Mesenchymal stem cell (in vitro differentiated cells and primary cell): ENCODE data around the gene ID3.

Source experiments
- DNase-seq: peaks from one replicate; pipeline ENCODE4 v3.0.0-alpha.2; 2013
- H2AFZ ChIP-seq: one replicate; pipeline ENCODE4 v1.6.1; 2013; ENCODE audit warnings: low read depth, mild to moderate bottlenecking, control low read depth, inconsistent platforms, low read length, moderate library complexity
- H2AK5ac ChIP-seq: 2 replicates; pipeline ENCODE4 v1.6.1; 2013; ENCODE audit warnings: low read length, moderate library complexity, mild to moderate bottlenecking, inconsistent platforms; ENCODE audit not compliant: severe bottlenecking
- H2BK120ac ChIP-seq: one replicate; pipeline ENCODE4 v1.6.1; 2013; ENCODE audit warnings: low read depth, mild to moderate bottlenecking, inconsistent platforms, low read length, moderate library complexity
- H2BK12ac ChIP-seq, 2 experiments: one replicate each; pipeline ENCODE4 v1.6.1; 2013; ENCODE audit warnings: inconsistent platforms in 2 of 2, low read length in 2 of 2, mild to moderate bottlenecking in 2 of 2, moderate library complexity in 2 of 2, control low read depth in 1 of 2
- H2BK15ac ChIP-seq: one replicate; pipeline ENCODE4 v1.6.1; 2013; ENCODE audit warnings: mild to moderate bottlenecking, low read depth, inconsistent platforms; ENCODE audit not compliant: poor library complexity, severe bottlenecking
- H2BK5ac ChIP-seq: 2 replicates; pipeline ENCODE4 v1.6.1; 2013; ENCODE audit warnings: low read depth, mild to moderate bottlenecking, low read length, control low read depth, inconsistent platforms; ENCODE audit not compliant: poor library complexity, severe bottlenecking
- H3K14ac ChIP-seq, 2 experiments: one replicate each; pipeline ENCODE4 v1.6.1; 2013; ENCODE audit warnings: inconsistent platforms in 2 of 2, low read length in 2 of 2, control low read depth in 1 of 2, mild to moderate bottlenecking in 1 of 2, moderate library complexity in 1 of 2
- H3K18ac ChIP-seq, 2 experiments: one replicate each; pipeline ENCODE4 v1.6.1; 2013; ENCODE audit warnings: inconsistent platforms in 2 of 2, low read length in 2 of 2, control low read depth in 1 of 2, low read depth in 1 of 2, mild to moderate bottlenecking in 1 of 2
- H3K23ac ChIP-seq, 2 experiments: one replicate each; pipeline ENCODE4 v1.6.1; 2013; ENCODE audit warnings: inconsistent platforms in 2 of 2, low read length in 2 of 2, mild to moderate bottlenecking in 2 of 2, moderate library complexity in 2 of 2, control low read depth in 1 of 2
- H3K27ac ChIP-seq: 2 replicates; pipeline ENCODE4 v1.5.1; 2013; ENCODE audit warnings: mild to moderate bottlenecking, moderate library complexity, low read length, control low read depth, inconsistent platforms; ENCODE audit not compliant: poor library complexity, severe bottlenecking
- H3K27me3 ChIP-seq, 2 experiments: 2 replicates each; pipeline versions ENCODE4 v1.6.1 to v1.7.0; 2013; ENCODE audit warnings: low read length in 2 of 2, mild to moderate bottlenecking in 2 of 2, moderate library complexity in 2 of 2, control low read depth in 1 of 2, inconsistent platforms in 1 of 2; ENCODE audit not compliant: control insufficient read depth in 1 of 2, insufficient read depth in 1 of 2
- H3K36me3 ChIP-seq, 2 experiments: 2 replicates each; pipeline versions ENCODE4 v1.6.1 to v1.7.0; 2013; ENCODE audit warnings: low read length in 2 of 2, control low read depth in 1 of 2, inconsistent platforms in 1 of 2, low read depth in 1 of 2, mild to moderate bottlenecking in 1 of 2; ENCODE audit not compliant: insufficient read depth in 2 of 2, control insufficient read depth in 1 of 2
- H3K4ac ChIP-seq, 2 experiments: one replicate each; pipeline ENCODE4 v1.6.1; 2013; ENCODE audit warnings: inconsistent platforms in 2 of 2, low read length in 2 of 2, mild to moderate bottlenecking in 2 of 2, moderate library complexity in 2 of 2, control low read depth in 1 of 2, low read depth in 1 of 2
- H3K4me1 ChIP-seq: 2 replicates; pipeline ENCODE4 v1.6.1; 2013; ENCODE audit warnings: low read depth, low read length, control low read depth; ENCODE audit not compliant: control insufficient read depth, insufficient read depth
- H3K4me2 ChIP-seq: 2 replicates; pipeline ENCODE4 v1.6.1; 2013; ENCODE audit warnings: low read length, mild to moderate bottlenecking, inconsistent platforms; ENCODE audit not compliant: poor library complexity, severe bottlenecking
- H3K4me3 ChIP-seq, 2 experiments: 2 replicates each; pipeline versions ENCODE4 v1.5.1 to v1.7.0; 2013; ENCODE audit warnings: low read length in 2 of 2, mild to moderate bottlenecking in 2 of 2, control low read depth in 1 of 2, low read depth in 1 of 2; ENCODE audit not compliant: insufficient read depth in 1 of 2
- H3K79me1 ChIP-seq: replicated peaks from 2 replicates; pipeline ENCODE4 v1.6.1; 2013; ENCODE audit warnings: mild to moderate bottlenecking, control low read depth, low read length, inconsistent platforms; ENCODE audit not compliant: poor library complexity, severe bottlenecking
- H3K9ac ChIP-seq: 2 replicates; pipeline ENCODE4 v1.7.0; 2013; ENCODE audit warnings: mild to moderate bottlenecking, low read length, moderate library complexity
- H3K9me3 ChIP-seq: 2 replicates; pipeline ENCODE4 v1.7.0; 2013; ENCODE audit warnings: mild to moderate bottlenecking, low read length; ENCODE audit not compliant: control insufficient read depth
- H4K8ac ChIP-seq: one replicate; pipeline ENCODE4 v1.6.1; 2013; ENCODE audit warnings: inconsistent platforms, mild to moderate bottlenecking, low read length, moderate library complexity
- H4K91ac ChIP-seq: one replicate; pipeline ENCODE4 v1.6.1; 2013; ENCODE audit warnings: mild to moderate bottlenecking, low read length, inconsistent platforms
- WGBS: methylation state at CpG from one replicate; pipeline ENCODE4 v1.1.7; 2013; ENCODE audit warnings: mixed read lengths; 5-methylcytosine and 5-hydroxymethylcytosine counted together

The ID3 gene

GRCh38 chr1:23524716-23525401 lies 34.4 kb downstream of the ID3 start:
- H2AK5ac ChIP-seq = no peak overlapping the region
- peaks cover 7% of the 10 kb centered on the region for H3K4me1 ChIP-seq
- peaks cover 5% of the 10 kb centered on the region for H3K79me1 ChIP-seq
- H2AFZ ChIP-seq = no peak overlapping the region
- peaks cover 1 to 3% of the 10 kb centered on the region in 2 experiments for H3K27me3 ChIP-seq
- no peak overlapping the region for H3K27ac ChIP-seq
- H3K9ac ChIP-seq = no peak overlapping the region
- no peak overlapping the region for H3K23ac ChIP-seq
- peak overlapping the region; percentile 45 for H2BK15ac ChIP-seq
- H4K91ac ChIP-seq = no peak overlapping the region
- H3K4ac ChIP-seq = no peak overlapping the region
- no peak overlapping the region for H2BK120ac ChIP-seq
- H4K8ac ChIP-seq = no peak overlapping the region
- no peak overlapping the region for H2BK12ac ChIP-seq
- no peak for DNase-seq
- no peak overlapping the region for H3K4me3 ChIP-seq
- H3K18ac ChIP-seq = no peak overlapping the region
- no peak overlapping the region for H3K14ac ChIP-seq
- H3K9me3 ChIP-seq = no peaks in the 10 kb centered on the region
- no peak overlapping the region for H3K4me2 ChIP-seq
- no peak overlapping the region for H2BK5ac ChIP-seq
- peaks cover 0 to 4% of the 10 kb centered on the region in 2 experiments for H3K36me3 ChIP-seq
- WGBS = 71% methylated on average over 8 of the region's 9 CpGs

- Histone ChIP-seq H3K4ac (no peak overlapping the region), H3K79me1 (peaks cover 5% of the 10 kb centered on the region), H3K14ac (no peak overlapping the region), H2BK120ac (no peak overlapping the region), H3K27me3 (no peaks in the 10 kb centered on the region), H3K4me2 (no peak overlapping the region), H3K9ac (no peak overlapping the region), H3K36me3 (peaks cover 0 to 4% of the 10 kb centered on the region in 2 experiments), H2BK12ac (no peak overlapping the region), H2AK5ac (no peak overlapping the region), H3K9me3 (no peaks in the 10 kb centered on the region), H3K27ac (no peak overlapping the region), H3K4me3 (no peak overlapping the region), H4K8ac (no peak overlapping the region), H3K23ac (no peak overlapping the region), H2AFZ (no peak overlapping the region), H4K91ac (no peak overlapping the region), H3K4me1 (peaks cover 5% of the 10 kb centered on the region), H3K18ac (no peak overlapping the region), H2BK15ac (no peak overlapping the region), H2BK5ac (no peak overlapping the region)
- WGBS = 100% methylated on average over 1 of the region's 3 CpGs
- no peak for DNase-seq
These were observed 35.1 kb downstream of the ID3 start for GRCh38 chr1:23524163-23524562.

- H3K4ac ChIP-seq = no peak overlapping the region
- H3K4me1 ChIP-seq = peaks cover 2% of the 10 kb centered on the region
- no peak overlapping the region for H3K4me3 ChIP-seq
- H2BK15ac ChIP-seq = no peak overlapping the region
- no peak overlapping the region for H3K14ac ChIP-seq
- H4K8ac ChIP-seq = no peak overlapping the region
- DNase-seq = peak; percentile 76
- WGBS = 95% methylated on average over 6 of the region's 7 CpGs
- no peak overlapping the region for H3K4me2 ChIP-seq
- H4K91ac ChIP-seq = no peak overlapping the region
- H3K9ac ChIP-seq = no peak overlapping the region
- H3K23ac ChIP-seq = no peak overlapping the region
- no peak overlapping the region for H2BK5ac ChIP-seq
- no peaks in the 10 kb centered on the region for H3K9me3 ChIP-seq
- H2AFZ ChIP-seq = no peak overlapping the region
- H2BK120ac ChIP-seq = no peak overlapping the region
- no peak overlapping the region for H2AK5ac ChIP-seq
- H3K27me3 ChIP-seq = no peaks in the 10 kb centered on the region
- no peak overlapping the region for H3K18ac ChIP-seq
- H3K27ac ChIP-seq = no peak overlapping the region
- H2BK12ac ChIP-seq = no peak overlapping the region
- H3K36me3 ChIP-seq = peaks cover 0 to 4% of the 10 kb centered on the region in 2 experiments
- peaks cover 5% of the 10 kb centered on the region for H3K79me1 ChIP-seq
These were observed 36.9 kb downstream of the ID3 start for GRCh38 chr1:23522244-23522982.

DNA sequence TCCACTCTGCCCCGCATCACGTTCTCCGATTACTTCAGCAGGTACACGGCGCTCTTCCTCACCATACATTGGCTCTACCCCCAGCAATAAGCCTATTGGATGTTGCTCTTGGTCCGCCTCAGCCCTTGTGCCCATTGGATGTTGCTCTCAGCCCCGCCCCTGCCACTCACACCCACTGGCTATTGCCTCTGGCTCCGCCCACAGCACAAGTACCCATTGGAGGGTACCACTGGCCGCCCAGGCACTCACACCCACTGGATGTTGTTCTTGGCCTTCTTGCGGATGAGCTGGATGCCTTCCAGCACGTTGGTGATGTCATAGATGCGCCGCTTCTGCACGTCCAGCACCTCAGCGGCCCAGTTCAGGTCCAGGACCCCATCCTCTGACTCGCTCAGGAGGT lies 37.7 kb downstream of the ID3 start:
- Histone ChIP-seq H3K23ac (no peak overlapping the region), H4K91ac (no peak overlapping the region), H2BK5ac (no peak overlapping the region), H3K4ac (no peak overlapping the region), H2BK12ac (no peak overlapping the region), H3K9ac (no peak overlapping the region), H3K4me1 (peaks cover 2% of the 10 kb centered on the region), H3K27me3 (no peaks in the 10 kb centered on the region), H2BK15ac (no peak overlapping the region), H2BK120ac (no peak overlapping the region), H3K14ac (no peak overlapping the region), H3K9me3 (no peaks in the 10 kb centered on the region), H4K8ac (no peak overlapping the region), H3K79me1 (no peaks in the 10 kb centered on the region), H3K36me3 (peaks cover 0 to 4% of the 10 kb centered on the region in 2 experiments), H2AFZ (no peak overlapping the region), H3K4me2 (no peak overlapping the region), H3K27ac (no peak overlapping the region), H3K4me3 (no peak overlapping the region), H2AK5ac (no peak overlapping the region), H3K18ac (no peak overlapping the region)
- 95% methylated on average over 16 of the region's 16 CpGs for WGBS
- no peak for DNase-seq
